HepG2 (cell line): ENCODE measurements around the gene AFAP1L2. TPM values are rescaled to one million over a fixed set of nuclear protein-coding genes. Genes with fewer than 3 reads are reported as not detected.

Experiments used
- ATAC-seq: fragments of 200-7000 bp; cut with Tn5 transposase; 3 replicates; pipeline ENCODE4 v1.9.1; 2020; ENCODE audit warnings: mild to moderate bottlenecking, moderate library complexity
- BruUV-seq: library from RNA; stranded (reverse); fragments of 400-500 nt; replicated peaks from 2 replicates; lab custom pipeline; 2021; lab: Mats Ljungman, UMichigan
- CTCF ChIA-PET: fragments of 300-600 bp; formaldehyde crosslinking; extraction: SDS; loops from one replicate; lab custom pipeline; 2021; ENCODE audit warnings: low total read pairs, inconsistent platforms, low intra/inter-chr PET ratio; lab: Yijun Ruan, JAX
- POLR2A ChIA-PET: fragments of 350-600 bp; sonication (Branson Sonifier 250); formaldehyde crosslinking; loops from one replicate; lab custom pipeline; 2020; ENCODE audit warnings: antibody characterized with exemption, inconsistent platforms; lab: Yijun Ruan, JAX
- DNase-seq: peaks from one replicate; pipeline ENCODE4 v3.0.0-alpha.2; 2015; ENCODE audit warnings: low spot score
- FAIRE-seq: peaks from 3 replicates; lab custom pipeline; 2011; peaks lifted over from hg19 to GRCh38; lab: Jason Lieb, UNC
- H2AFZ ChIP-seq: one replicate; pipeline ENCODE4 v1.6.1; 2011; ENCODE audit warnings: low read length, inconsistent platforms
- H3K27ac ChIP-seq: fragments of 300-600 bp; 3 replicates; pipeline ENCODE4 v1.8.0; 2011; ENCODE audit warnings: mixed run types, mild to moderate bottlenecking, mixed read lengths, low read length, inconsistent platforms; ENCODE audit not compliant: insufficient read depth; ENCODE audit errors: extremely low read length
- H3K27me3 ChIP-seq, 2 experiments: fragments of 200-600 bp in 1 of 2; 2 replicates in 1 of 2; 3 replicates in 1 of 2; pipeline versions ENCODE4 v1.6.0 to v1.8.0; 2011; ENCODE audit warnings: low read length in 2 of 2, mild to moderate bottlenecking in 2 of 2, moderate library complexity in 2 of 2, inconsistent platforms in 1 of 2; ENCODE audit not compliant: insufficient read depth in 2 of 2, control insufficient read depth in 1 of 2
- H3K36me3 ChIP-seq, 2 experiments: fragments of 200-600 bp in 1 of 2; replicated peaks in 1 of 2; 2 replicates in 1 of 2; 3 replicates in 1 of 2; pipeline versions ENCODE4 v1.5.1 to v1.8.0; 2011; ENCODE audit warnings: low read length in 2 of 2, inconsistent platforms in 1 of 2; ENCODE audit not compliant: insufficient read depth in 2 of 2, control insufficient read depth in 1 of 2
- H3K4me1 ChIP-seq: 2 replicates; pipeline ENCODE4 v1.5.1; 2012; ENCODE audit warnings: low read length, inconsistent platforms; ENCODE audit not compliant: insufficient read depth
- H3K4me2 ChIP-seq: 2 replicates; pipeline ENCODE4 v1.6.0; 2011; ENCODE audit warnings: low read depth, low read length, inconsistent platforms
- H3K4me3 ChIP-seq, 3 experiments: fragments of 200-600 bp in 1 of 3; sonication (generic), shearing (Covaris generic) in 1 of 3; replicated peaks in 1 of 3; 2 replicates each; pipeline ENCODE4 v1.5.1; 2011 to 2016; ENCODE audit warnings: low read length in 3 of 3, inconsistent platforms in 2 of 3, low read depth in 2 of 3, mild to moderate bottlenecking in 2 of 3, control low read depth in 1 of 3, mixed read lengths in 1 of 3; ENCODE audit not compliant: insufficient read depth in 1 of 3
- H3K79me2 ChIP-seq: one replicate; pipeline ENCODE4 v1.6.1; 2011; ENCODE audit warnings: low read length, inconsistent platforms; ENCODE audit not compliant: insufficient read depth
- H3K9ac ChIP-seq: 2 replicates; pipeline ENCODE4 v1.6.0; 2011; ENCODE audit warnings: mild to moderate bottlenecking, low read depth, low read length, inconsistent platforms; ENCODE audit not compliant: insufficient read depth
- H3K9me3 ChIP-seq: 2 replicates; pipeline ENCODE4 v1.5.1; 2012; ENCODE audit warnings: mild to moderate bottlenecking, low read length
- H4K20me1 ChIP-seq: 2 replicates; pipeline ENCODE4 v1.6.0; 2011; ENCODE audit warnings: inconsistent platforms, mild to moderate bottlenecking, low read length, moderate library complexity; ENCODE audit not compliant: insufficient read depth
- DNMT1 ChIP-seq: sonication (generic); formaldehyde crosslinking; IDR thresholded peaks from 2 replicates; pipeline ENCODE4 v1.5.1; 2020; ENCODE audit warnings: mild to moderate bottlenecking, missing genetic modification reagents
- JDP2 ChIP-seq: sonication (generic); formaldehyde crosslinking; IDR thresholded peaks from 2 replicates; pipeline ENCODE4 v1.8.1; 2022; ENCODE audit warnings: missing genetic modification reagents, borderline replicate concordance
- PCBP1 ChIP-seq: fragments of 200-400 bp; formaldehyde crosslinking; IDR thresholded peaks from 2 replicates; pipeline ENCODE4 v1.6.1; 2017; ENCODE audit warnings: mild to moderate bottlenecking, low read depth, low read length, borderline replicate concordance
- PHF21A ChIP-seq: sonication (generic); formaldehyde crosslinking; IDR thresholded peaks from 2 replicates; pipeline ENCODE4 v1.5.0; 2020; ENCODE audit warnings: mild to moderate bottlenecking, missing genetic modification reagents
- SKI ChIP-seq: fragments of 450-650 bp; IDR thresholded peaks from one replicate; pipeline ENCODE4 v1.6.1; 2018; ENCODE audit warnings: mild to moderate bottlenecking; ENCODE audit not compliant: partially characterized antibody
- SRF ChIP-seq: IDR thresholded peaks from 2 replicates; pipeline ENCODE4 v1.6.1; 2011; ENCODE audit warnings: mild to moderate bottlenecking, low read depth, low read length, moderate library complexity
- TBX2 ChIP-seq: sonication (generic); formaldehyde crosslinking; IDR thresholded peaks from 2 replicates; pipeline ENCODE4 v1.5.0; 2020; ENCODE audit warnings: missing genetic modification reagents, mild to moderate bottlenecking, borderline replicate concordance
- ZBTB21 ChIP-seq: sonication (generic); formaldehyde crosslinking; IDR thresholded peaks from 2 replicates; pipeline ENCODE4 v1.4.0; 2020; ENCODE audit warnings: missing genetic modification reagents
- ZIK1 ChIP-seq: sonication (generic); formaldehyde crosslinking; IDR thresholded peaks from 2 replicates; pipeline ENCODE4 v1.5.0; 2020; ENCODE audit warnings: mild to moderate bottlenecking, low read depth, missing genetic modification reagents, borderline replicate concordance
- ZNF264 ChIP-seq: sonication (generic); formaldehyde crosslinking; IDR thresholded peaks from 2 replicates; pipeline ENCODE4 v1.4.0; 2020; ENCODE audit warnings: missing genetic modification reagents
- ZNF451 ChIP-seq: sonication (generic); formaldehyde crosslinking; IDR thresholded peaks from 2 replicates; pipeline ENCODE4 v1.5.0; 2020; ENCODE audit warnings: mild to moderate bottlenecking, missing genetic modification reagents
- WGBS: methylation state at CpG from one replicate; pipeline ENCODE4 v1.1.6; 2017; ENCODE audit warnings: low lambda C conversion rate; 5-methylcytosine and 5-hydroxymethylcytosine counted together
- in situ Hi-C: cut with HindIII; loops from 2 replicates; pipeline ENCODE4 v1.10.0; 2017; ENCODE audit warnings: low pct_unique_long_range_greater_than_20kb; ENCODE audit not compliant: extremely low pct_ligation_motif_present
- intact Hi-C: fragments of 100-400 bp; cut with micrococcal nuclease; formaldehyde crosslinking; loops from one replicate; pipeline ENCODE4 v1.10.0; 2022; ENCODE audit not compliant: unreplicated experiment
- polyA plus RNA-seq, 8 experiments: library from polyadenylated mRNA; depleted of rRNA in 3 of 8; stranded (reverse) in 7 of 8; unstranded in 1 of 8; fragments of >200 nt; fragmentation: Illumina TruSeq in 4 of 8; extraction: Trizol in 4 of 8; gene quantifications; 2 replicates each; pipeline versions ENCODE4 v1.2.1 to v1.2.3, GENCODE V29; 2011 to 2016; ENCODE audit warnings: low read depth in 4 of 8, missing spikeins in 1 of 8, mixed read lengths in 1 of 8; ENCODE audit not compliant: insufficient read depth in 1 of 8
- total RNA-seq, 5 experiments: library from RNA; depleted of rRNA; stranded (reverse); fragments of >200 nt; fragmentation: Illumina TruSeq; extraction: Trizol; gene quantifications; 2 replicates each; pipeline ENCODE4 v1.2.3, GENCODE V29; 2016; ENCODE audit warnings: low read depth in 1 of 5
- TF ChIP-seq, protein P1 (sequence below): IDR thresholded peaks from 2 replicates; pipeline ENCODE4 v1.6.1; 2018; ENCODE audit warnings: missing genetic modification reagents, mild to moderate bottlenecking, missing compliant biosample characterization
- TF ChIP-seq, protein P2 (sequence below): sonication (generic); formaldehyde crosslinking; IDR thresholded peaks from 2 replicates; pipeline ENCODE4 v1.5.1; 2020; ENCODE audit warnings: missing genetic modification reagents, mild to moderate bottlenecking, borderline replicate concordance
- TF ChIP-seq, protein P3 (sequence below): sonication (generic); formaldehyde crosslinking; IDR thresholded peaks from 2 replicates; pipeline ENCODE4 v1.4.0; 2020; ENCODE audit warnings: missing genetic modification reagents

AFAP1L2 gene
- total and polyA plus RNA-seq, 2 of the 13 experiments (the other 11 are each of a cell fraction or from before 2014, with no cell fraction given), result not detected

DNA sequence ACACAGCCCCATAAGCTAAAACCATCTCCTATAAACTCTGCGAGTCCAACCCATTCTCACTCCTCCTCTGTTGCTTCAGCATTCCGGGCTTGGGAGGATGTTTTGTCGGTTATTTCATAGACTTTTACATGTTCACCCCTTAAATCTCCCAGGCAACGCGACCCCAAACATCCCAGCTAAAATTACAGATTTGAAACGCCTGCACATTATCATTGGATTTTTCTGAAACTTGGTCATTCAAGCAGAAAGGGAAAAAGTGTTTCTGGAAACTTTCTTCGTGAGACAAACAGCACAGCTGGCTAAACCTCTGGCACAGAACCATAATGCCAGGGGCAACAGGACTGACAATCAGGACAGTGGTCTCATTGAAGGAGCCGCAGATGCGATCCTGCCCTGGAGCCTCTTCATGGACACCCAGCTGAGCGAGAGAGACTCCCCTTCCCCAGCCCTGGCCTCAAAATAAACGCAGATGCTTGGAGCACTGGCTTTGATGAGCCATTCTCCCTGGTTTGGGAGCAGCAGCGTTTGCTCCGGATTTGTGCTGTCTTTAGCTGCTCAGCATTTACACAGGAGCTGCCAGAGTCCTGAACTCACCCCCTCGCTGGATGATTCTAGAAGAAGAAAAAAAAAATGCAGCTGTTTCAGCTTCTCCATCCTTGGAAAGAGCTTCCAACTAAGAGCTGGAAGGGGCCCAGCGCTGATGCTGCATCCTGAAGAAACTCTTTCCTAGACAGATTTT is 30.1 kb downstream of the AFAP1L2 start:
- intact Hi-C loops, result no loop called here
- no peaks in the 10 kb centered on the region for H3K79me2 ChIP-seq
- peaks cover 0 to 3% of the 10 kb centered on the region in 2 experiments; a peak in 3 of 5 replicates for H3K27me3 ChIP-seq
- DNase-seq, result no peak
- FAIRE-seq, result no peak
- ATAC-seq, result no peak
- POLR2A ChIA-PET, result no interaction called here
- H3K4me2 ChIP-seq, result no peak overlapping the region
- TF ChIP-seq TBX2 (CRISPR knock-in tag) (no peak), SKI (no peak), ZIK1 (no peak), ZNF264 (no peak), PHF21A (no peak), SRF (no peak), JDP2 (CRISPR knock-in tag) (no peak), ZBTB21 (CRISPR knock-in tag) (no peak), DNMT1 (CRISPR knock-in tag) (no peak), PCBP1 (no peak), ZNF451 (no peak)
- TF ChIP-seq, protein P1, sequence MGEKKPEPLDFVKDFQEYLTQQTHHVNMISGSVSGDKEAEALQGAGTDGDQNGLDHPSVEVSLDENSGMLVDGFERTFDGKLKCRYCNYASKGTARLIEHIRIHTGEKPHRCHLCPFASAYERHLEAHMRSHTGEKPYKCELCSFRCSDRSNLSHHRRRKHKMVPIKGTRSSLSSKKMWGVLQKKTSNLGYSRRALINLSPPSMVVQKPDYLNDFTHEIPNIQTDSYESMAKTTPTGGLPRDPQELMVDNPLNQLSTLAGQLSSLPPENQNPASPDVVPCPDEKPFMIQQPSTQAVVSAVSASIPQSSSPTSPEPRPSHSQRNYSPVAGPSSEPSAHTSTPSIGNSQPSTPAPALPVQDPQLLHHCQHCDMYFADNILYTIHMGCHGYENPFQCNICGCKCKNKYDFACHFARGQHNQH (CRISPR knock-in tag), result no peak
- TF ChIP-seq, protein P2, sequence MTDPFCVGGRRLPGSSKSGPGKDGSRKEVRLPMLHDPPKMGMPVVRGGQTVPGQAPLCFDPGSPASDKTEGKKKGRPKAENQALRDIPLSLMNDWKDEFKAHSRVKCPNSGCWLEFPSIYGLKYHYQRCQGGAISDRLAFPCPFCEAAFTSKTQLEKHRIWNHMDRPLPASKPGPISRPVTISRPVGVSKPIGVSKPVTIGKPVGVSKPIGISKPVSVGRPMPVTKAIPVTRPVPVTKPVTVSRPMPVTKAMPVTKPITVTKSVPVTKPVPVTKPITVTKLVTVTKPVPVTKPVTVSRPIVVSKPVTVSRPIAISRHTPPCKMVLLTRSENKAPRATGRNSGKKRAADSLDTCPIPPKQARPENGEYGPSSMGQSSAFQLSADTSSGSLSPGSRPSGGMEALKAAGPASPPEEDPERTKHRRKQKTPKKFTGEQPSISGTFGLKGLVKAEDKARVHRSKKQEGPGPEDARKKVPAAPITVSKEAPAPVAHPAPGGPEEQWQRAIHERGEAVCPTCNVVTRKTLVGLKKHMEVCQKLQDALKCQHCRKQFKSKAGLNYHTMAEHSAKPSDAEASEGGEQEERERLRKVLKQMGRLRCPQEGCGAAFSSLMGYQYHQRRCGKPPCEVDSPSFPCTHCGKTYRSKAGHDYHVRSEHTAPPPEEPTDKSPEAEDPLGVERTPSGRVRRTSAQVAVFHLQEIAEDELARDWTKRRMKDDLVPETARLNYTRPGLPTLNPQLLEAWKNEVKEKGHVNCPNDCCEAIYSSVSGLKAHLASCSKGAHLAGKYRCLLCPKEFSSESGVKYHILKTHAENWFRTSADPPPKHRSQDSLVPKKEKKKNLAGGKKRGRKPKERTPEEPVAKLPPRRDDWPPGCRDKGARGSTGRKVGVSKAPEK (CRISPR knock-in tag), result no peak
- TF ChIP-seq, protein P3, sequence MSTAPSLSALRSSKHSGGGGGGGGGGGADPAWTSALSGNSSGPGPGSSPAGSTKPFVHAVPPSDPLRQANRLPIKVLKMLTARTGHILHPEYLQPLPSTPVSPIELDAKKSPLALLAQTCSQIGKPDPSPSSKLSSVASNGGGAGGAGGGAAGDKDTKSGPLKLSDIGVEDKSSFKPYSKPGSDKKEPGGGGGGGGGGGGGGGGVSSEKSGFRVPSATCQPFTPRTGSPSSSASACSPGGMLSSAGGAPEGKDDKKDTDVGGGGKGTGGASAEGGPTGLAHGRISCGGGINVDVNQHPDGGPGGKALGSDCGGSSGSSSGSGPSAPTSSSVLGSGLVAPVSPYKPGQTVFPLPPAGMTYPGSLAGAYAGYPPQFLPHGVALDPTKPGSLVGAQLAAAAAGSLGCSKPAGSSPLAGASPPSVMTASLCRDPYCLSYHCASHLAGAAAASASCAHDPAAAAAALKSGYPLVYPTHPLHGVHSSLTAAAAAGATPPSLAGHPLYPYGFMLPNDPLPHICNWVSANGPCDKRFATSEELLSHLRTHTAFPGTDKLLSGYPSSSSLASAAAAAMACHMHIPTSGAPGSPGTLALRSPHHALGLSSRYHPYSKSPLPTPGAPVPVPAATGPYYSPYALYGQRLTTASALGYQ (CRISPR knock-in tag), result no peak
- TF ChIP-seq, all 625 proteins: peak for 0
- CTCF ChIA-PET, result no interaction called here
- 20% methylated on average over 13 of the region's 15 CpGs for WGBS
- Histone ChIP-seq H2AFZ (no peak overlapping the region), H3K4me1 (no peaks in the 10 kb centered on the region), H3K36me3 (no peaks in the 10 kb centered on the region), H3K27ac (no peak overlapping the region), H3K4me3 (no peak overlapping the region), H3K9me3 (no peaks in the 10 kb centered on the region), H4K20me1 (no peaks in the 10 kb centered on the region), H3K9ac (no peak overlapping the region)
- in situ Hi-C loops, result no loop called here
- BruUV-seq, result no TSS peak
